Measurements from ENCODE around the gene CAB39L.

Gene CAB39L

GRCh38 chr13:49288458-49288857 is 155.4 kb downstream of the CAB39L start:
- DNase-seq (ENCODE audit: low read depth in 2 of 2): no peak

DNA sequence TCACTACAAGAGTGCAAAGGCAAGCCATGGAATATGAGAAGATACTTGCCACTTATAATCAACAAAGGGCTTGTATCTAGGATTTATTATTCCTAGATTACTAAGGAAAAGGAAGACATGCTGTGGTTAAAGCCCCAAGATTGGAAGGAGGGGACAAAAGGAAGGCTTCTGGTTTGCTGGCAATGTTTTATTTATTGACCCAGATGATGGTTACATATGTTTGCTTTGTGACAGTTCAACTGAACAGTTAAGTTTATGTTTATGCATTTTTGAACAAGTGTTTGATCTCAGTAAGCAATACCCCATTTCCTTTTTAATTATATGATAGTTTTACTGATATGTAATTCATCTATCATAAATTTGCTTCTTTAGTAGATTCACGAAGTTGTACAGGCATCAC is 155.9 kb downstream of the CAB39L start:
- no peak for DNase-seq (ENCODE audit: low read depth in 2 of 2)

GRCh38 chr13:49279885-49280284 is 164.0 kb downstream of the CAB39L start:
- no peak for DNase-seq (ENCODE audit: low read depth in 2 of 2)

- DNase-seq (ENCODE audit: low read depth in 2 of 2): no peak
Measured at GRCh38 chr13:49279112-49279511, 164.8 kb downstream of the CAB39L start.

DNA sequence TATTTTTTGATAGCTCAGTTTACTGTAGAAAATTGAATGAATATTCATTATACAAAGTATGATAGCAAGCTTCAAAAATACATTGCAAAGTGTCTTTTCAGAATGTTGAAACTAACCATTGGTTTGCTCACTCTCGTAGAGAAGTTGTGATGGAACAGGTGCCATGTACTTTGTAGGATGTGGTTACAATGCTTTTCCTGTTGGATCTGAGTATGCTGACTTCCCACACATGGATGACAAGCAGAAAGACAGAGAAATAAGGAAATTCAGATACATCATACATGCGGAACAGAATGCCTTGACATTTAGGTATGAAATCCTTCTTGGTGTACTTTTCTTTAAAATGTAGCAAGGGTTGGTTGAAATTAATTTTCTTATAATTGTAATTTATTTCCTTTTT is 165.7 kb downstream of the CAB39L start:
- no peak for DNase-seq (ENCODE audit: low read depth in 2 of 2)

- DNase-seq (ENCODE audit: low read depth in 2 of 2): no peak
Measured at GRCh38 chr13:49272296-49272695, 171.6 kb downstream of the CAB39L start.

- no peak for DNase-seq (ENCODE audit: low read depth in 2 of 2)
Measured at GRCh38 chr13:49271264-49271663, 172.6 kb downstream of the CAB39L start.

- DNase-seq (ENCODE audit: low read depth in 2 of 2): no peak
Measured at GRCh38 chr13:49265822-49266221, 178.0 kb downstream of the CAB39L start.

DNA sequence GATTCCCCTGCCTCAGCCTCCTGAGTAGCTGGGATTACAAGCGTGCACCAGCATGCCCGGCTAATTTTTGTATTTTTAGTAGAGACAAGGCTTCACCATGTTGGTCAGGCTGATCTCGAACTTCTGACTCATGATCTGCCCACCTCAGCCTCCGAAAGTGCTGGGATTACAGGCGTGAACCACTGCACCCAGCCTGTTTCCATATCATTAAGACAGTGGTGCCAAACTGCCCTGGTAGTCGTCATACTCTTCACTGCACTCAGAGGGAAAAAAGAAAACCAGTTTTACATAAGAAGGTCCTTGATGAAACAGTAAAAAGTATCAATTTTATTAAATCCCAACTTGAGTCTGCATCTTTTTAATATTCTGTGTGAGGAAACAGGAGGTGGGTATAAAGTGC is 181.2 kb downstream of the CAB39L start:
- no peak for DNase-seq (ENCODE audit: low read depth in 2 of 2)

- no peak for DNase-seq (ENCODE audit: low read depth in 2 of 2)
Measured at GRCh38 chr13:49259586-49259985, 184.3 kb downstream of the CAB39L start.
